B cell (primary cell): ENCODE data around the gene ARMS2.

Experiments used
- CTCF ChIP-seq: fragments of 200-600 bp; IDR thresholded peaks from one replicate; pipeline ENCODE4 v1.8.0; 2022; ENCODE audit warnings: antibody characterized with exemption, mild to moderate bottlenecking
- EZH2 ChIP-seq: IDR thresholded peaks from 2 replicates; pipeline ENCODE4 v1.6.1; 2012; ENCODE audit warnings: borderline replicate concordance, low read depth, mild to moderate bottlenecking, moderate library complexity, low read length; ENCODE audit not compliant: insufficient read depth, poor library complexity, severe bottlenecking

- TF ChIP-seq CTCF (no peak), EZH2 (no peak)
Measured at GRCh38 chr10:122466951-122467381, 12.5 kb downstream of the ARMS2 start.
